ENCODE results near the gene ADAMTS9. TPM values are rescaled to one million over a fixed set of nuclear protein-coding genes. Genes with fewer than 3 reads are reported as not detected.

Gene ADAMTS9
- total RNA-seq, 1 experiment from 2014 or later: not detected

GRCh38 chr3:64664397-64664796 lies 23.4 kb downstream of the ADAMTS9 start:
- no peak for DNase-seq (ENCODE audit: low spot score)
- in situ Hi-C loops (cut with HindIII; ENCODE audit: low sequenced_read_pairs): no loop called here

- in situ Hi-C loops (cut with HindIII; ENCODE audit: low sequenced_read_pairs): no loop called here
These were observed 28.2 kb downstream of the ADAMTS9 start for GRCh38 chr3:64659617-64659978.

GRCh38 chr3:64658001-64658400 lies 29.8 kb downstream of the ADAMTS9 start:
- in situ Hi-C loops (cut with HindIII; ENCODE audit: low sequenced_read_pairs): no loop called here
- DNase-seq (ENCODE audit: low spot score): no peak

More at GRCh38 chr3:64659617-64659978, 28.2 kb downstream of the ADAMTS9 start:
- no peak for DNase-seq (ENCODE audit: low spot score)

- DNase-seq (ENCODE audit: low spot score): no peak
- in situ Hi-C loops (cut with HindIII; ENCODE audit: low sequenced_read_pairs): no loop called here
These were observed 31.3 kb downstream of the ADAMTS9 start for GRCh38 chr3:64656544-64656943.

- in situ Hi-C loops (cut with HindIII; ENCODE audit: low sequenced_read_pairs): no loop called here
These were observed 32.6 kb downstream of the ADAMTS9 start for GRCh38 chr3:64655160-64655559.

GRCh38 chr3:64654013-64654412 lies 33.8 kb downstream of the ADAMTS9 start:
- in situ Hi-C loops (cut with HindIII; ENCODE audit: low sequenced_read_pairs): no loop called here
- DNase-seq (ENCODE audit: low spot score): no peak

More at GRCh38 chr3:64655160-64655559, 32.6 kb downstream of the ADAMTS9 start:
- DNase-seq (ENCODE audit: low spot score): no peak

GRCh38 chr3:64653101-64653500 lies 34.7 kb downstream of the ADAMTS9 start:
- in situ Hi-C loops (cut with HindIII; ENCODE audit: low sequenced_read_pairs): no loop called here
- DNase-seq (ENCODE audit: low spot score): no peak

- no peak for DNase-seq (ENCODE audit: low spot score)
- in situ Hi-C loops (cut with HindIII; ENCODE audit: low sequenced_read_pairs): no loop called here
These were observed 36.0 kb downstream of the ADAMTS9 start for GRCh38 chr3:64651741-64652241.

GRCh38 chr3:64651303-64651702 lies 36.5 kb downstream of the ADAMTS9 start:
- in situ Hi-C loops (cut with HindIII; ENCODE audit: low sequenced_read_pairs): no loop called here
- no peak for DNase-seq (ENCODE audit: low spot score)

- no peak for DNase-seq (ENCODE audit: low spot score)
- in situ Hi-C loops (cut with HindIII; ENCODE audit: low sequenced_read_pairs): no loop called here
These were observed 37.1 kb downstream of the ADAMTS9 start for GRCh38 chr3:64650715-64651114.

GRCh38 chr3:64650096-64650622 lies 37.6 kb downstream of the ADAMTS9 start:
- in situ Hi-C loops (cut with HindIII; ENCODE audit: low sequenced_read_pairs): no loop called here
- no peak for DNase-seq (ENCODE audit: low spot score)

GRCh38 chr3:64648927-64649906 lies 38.6 kb downstream of the ADAMTS9 start:
- no peak for DNase-seq (ENCODE audit: low spot score)
- in situ Hi-C loops (cut with HindIII; ENCODE audit: low sequenced_read_pairs): no loop called here

GRCh38 chr3:64647825-64648224 lies 40.0 kb downstream of the ADAMTS9 start:
- DNase-seq (ENCODE audit: low spot score): no peak
- in situ Hi-C loops (cut with HindIII; ENCODE audit: low sequenced_read_pairs): no loop called here

- in situ Hi-C loops (cut with HindIII; ENCODE audit: low sequenced_read_pairs): no loop called here
- no peak for DNase-seq (ENCODE audit: low spot score)
These were observed 42.6 kb downstream of the ADAMTS9 start for GRCh38 chr3:64645243-64645642.

GRCh38 chr3:64644483-64644882 lies 43.3 kb downstream of the ADAMTS9 start:
- DNase-seq (ENCODE audit: low spot score): no peak
- in situ Hi-C loops (cut with HindIII; ENCODE audit: low sequenced_read_pairs): no loop called here

- DNase-seq (ENCODE audit: low spot score): no peak
These were observed 45.3 kb downstream of the ADAMTS9 start for GRCh38 chr3:64642327-64643151.

GRCh38 chr3:64638981-64639481 lies 48.8 kb downstream of the ADAMTS9 start:
- in situ Hi-C loops (cut with HindIII; ENCODE audit: low sequenced_read_pairs): no loop called here
- no peak for DNase-seq (ENCODE audit: low spot score)

More at GRCh38 chr3:64642327-64643151, 45.3 kb downstream of the ADAMTS9 start:
- in situ Hi-C loops (cut with HindIII; ENCODE audit: low sequenced_read_pairs): no loop called here

GRCh38 chr3:64638511-64638910 lies 49.3 kb downstream of the ADAMTS9 start:
- in situ Hi-C loops (cut with HindIII; ENCODE audit: low sequenced_read_pairs): no loop called here
- DNase-seq (ENCODE audit: low spot score): no peak

GRCh38 chr3:64634417-64634816 lies 53.4 kb downstream of the ADAMTS9 start:
- DNase-seq (ENCODE audit: low spot score): no peak
- in situ Hi-C loops (cut with HindIII; ENCODE audit: low sequenced_read_pairs): no loop called here
